Raji (cell line): ENCODE measurements around the gene PAPOLA.

Source experiments
- POLR2A ChIP-seq: IDR thresholded peaks from 2 replicates; pipeline ENCODE4 v1.6.1; 2011; ENCODE audit warnings: low read depth, low read length, control low read depth; ENCODE audit not compliant: insufficient read depth

Gene PAPOLA

GRCh38 chr14:96516351-96516750 is 14.2 kb downstream of the PAPOLA start:
- TF ChIP-seq POLR2A = no peak

- no peak for TF ChIP-seq POLR2A
These were observed 17.8 kb downstream of the PAPOLA start for GRCh38 chr14:96519970-96520369.

- TF ChIP-seq POLR2A = no peak
These were observed 23.3 kb downstream of the PAPOLA start for GRCh38 chr14:96525452-96525851.

- no peak for TF ChIP-seq POLR2A
These were observed 30.4 kb downstream of the PAPOLA start for GRCh38 chr14:96532632-96533031.

- no peak for TF ChIP-seq POLR2A
These were observed 34.6 kb downstream of the PAPOLA start for GRCh38 chr14:96536807-96537206.

GRCh38 chr14:96538097-96538989 is 36.2 kb downstream of the PAPOLA start:
- TF ChIP-seq POLR2A = no peak

- TF ChIP-seq POLR2A = no peak
These were observed 36.8 kb downstream of the PAPOLA start for GRCh38 chr14:96538990-96539317.

GRCh38 chr14:96554315-96554910 is 52.2 kb downstream of the PAPOLA start:
- TF ChIP-seq POLR2A = no peak

- no peak for TF ChIP-seq POLR2A
These were observed 57.4 kb downstream of the PAPOLA start for GRCh38 chr14:96559571-96559970.

GRCh38 chr14:96564389-96564788 is 62.2 kb downstream of the PAPOLA start:
- TF ChIP-seq POLR2A = no peak

- no peak for TF ChIP-seq POLR2A
These were observed 63.6 kb downstream of the PAPOLA start for GRCh38 chr14:96565811-96566210.

GRCh38 chr14:96567289-96567899 is 65.2 kb downstream of the PAPOLA start:
- no peak for TF ChIP-seq POLR2A

- TF ChIP-seq POLR2A = no peak
These were observed 66.4 kb downstream of the PAPOLA start for GRCh38 chr14:96568621-96569020.

- no peak for TF ChIP-seq POLR2A
These were observed 69.1 kb downstream of the PAPOLA start for GRCh38 chr14:96571311-96571710.

GRCh38 chr14:96573473-96574100 is 71.4 kb downstream of the PAPOLA start:
- no peak for TF ChIP-seq POLR2A

- no peak for TF ChIP-seq POLR2A
These were observed 72.0 kb downstream of the PAPOLA start for GRCh38 chr14:96574171-96574632.
